DND-41 (cell line): ENCODE data around the gene C12orf75.

Experiments
- CTCF ChIP-seq: IDR thresholded peaks from 2 replicates; pipeline ENCODE4 v1.5.1; 2012; ENCODE audit warnings: borderline replicate concordance, low read length, moderate library complexity, mild to moderate bottlenecking; ENCODE audit not compliant: poor library complexity, severe bottlenecking; ENCODE audit errors: extremely low read depth
- EZH2 ChIP-seq: IDR thresholded peaks from 3 replicates; pipeline ENCODE4 v1.6.1; 2012; ENCODE audit warnings: borderline replicate concordance, low read depth, mild to moderate bottlenecking, moderate library complexity, low read length, inconsistent platforms; ENCODE audit not compliant: severe bottlenecking

DNA sequence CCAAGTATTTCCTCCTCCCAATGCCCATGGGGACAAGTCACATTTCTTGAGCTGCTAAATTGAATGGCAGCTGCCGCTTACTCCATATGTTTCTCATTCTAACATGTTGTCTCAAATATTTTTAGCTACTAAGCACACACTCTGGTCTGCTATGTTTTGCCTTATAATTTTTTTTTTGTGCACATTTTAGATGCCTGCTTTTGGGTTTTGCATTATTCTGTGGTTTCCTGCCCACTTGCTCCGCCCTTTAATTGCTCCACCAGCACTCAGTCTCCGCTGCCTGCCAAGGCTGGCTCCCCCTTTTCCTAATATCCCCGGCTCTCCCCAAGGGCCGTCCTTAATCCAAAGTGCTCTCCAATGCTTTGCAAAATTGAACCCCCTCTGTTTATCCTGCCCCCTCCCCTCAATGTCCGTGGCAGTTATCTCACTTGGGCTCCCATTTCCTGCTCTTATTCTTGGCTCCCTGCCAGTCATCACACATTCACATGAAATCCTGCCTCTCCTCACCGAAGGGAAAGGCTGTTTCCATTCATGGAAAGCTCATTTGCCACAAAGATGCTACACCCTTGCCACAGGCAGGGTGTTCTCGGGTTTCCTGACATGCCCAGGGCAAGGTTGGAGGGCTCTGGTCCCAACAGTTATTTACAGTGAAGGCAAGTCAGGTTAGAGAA is 79.4 kb downstream of the C12orf75 start:
- TF ChIP-seq EZH2 = no peak
- TF ChIP-seq CTCF = no peak
